HUES48 (cell line): ENCODE data around the gene TEKT1.

Experiments
- H3K27ac ChIP-seq: one replicate; pipeline ENCODE4 v1.7.0; 2013; ENCODE audit warnings: low read depth, low read length, inconsistent platforms
- H3K27me3 ChIP-seq: 2 replicates; pipeline ENCODE4 v1.6.1; 2013; ENCODE audit warnings: mild to moderate bottlenecking, low read length; ENCODE audit not compliant: control insufficient read depth, insufficient read depth
- H3K36me3 ChIP-seq: 2 replicates; pipeline ENCODE4 v1.6.1; 2013; ENCODE audit warnings: low read length; ENCODE audit not compliant: control insufficient read depth, insufficient read depth
- H3K4me1 ChIP-seq: 2 replicates; pipeline ENCODE4 v1.6.1; 2013; ENCODE audit warnings: mild to moderate bottlenecking, low read length; ENCODE audit not compliant: control insufficient read depth, insufficient read depth
- H3K4me3 ChIP-seq: 2 replicates; pipeline ENCODE4 v1.5.1; 2013; ENCODE audit warnings: mild to moderate bottlenecking, low read depth, low read length
- H3K9ac ChIP-seq: 2 replicates; pipeline ENCODE4 v1.6.1; 2013; ENCODE audit warnings: mild to moderate bottlenecking, low read depth, low read length, moderate library complexity
- H3K9me3 ChIP-seq: 2 replicates; pipeline ENCODE4 v1.6.1; 2013; ENCODE audit warnings: low read length; ENCODE audit not compliant: control insufficient read depth, insufficient read depth

The TEKT1 gene

DNA sequence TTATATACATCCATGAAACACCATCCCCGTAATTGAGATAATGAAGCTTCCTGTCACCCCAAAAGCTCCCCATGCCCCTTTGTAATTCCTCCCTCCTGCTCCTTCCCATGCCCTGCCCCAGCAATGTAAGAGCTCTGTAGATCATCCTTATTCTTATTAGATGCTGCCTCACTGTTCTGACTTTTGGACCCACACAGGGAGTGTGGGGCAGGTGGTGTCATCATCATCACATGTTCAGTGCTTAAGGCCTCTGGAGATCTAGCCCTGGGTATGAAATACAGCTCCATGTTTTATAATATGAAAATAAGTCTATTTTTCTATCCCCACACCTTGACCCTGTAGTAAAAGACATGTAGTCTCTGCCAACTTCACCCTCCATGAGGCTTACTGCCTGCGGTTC is 73.8 kb downstream of the TEKT1 start:
- no peaks in the 10 kb centered on the region for H3K9me3 ChIP-seq
- no peak overlapping the region for H3K9ac ChIP-seq
- no peak overlapping the region for H3K4me3 ChIP-seq
- peaks cover 9% of the 10 kb centered on the region for H3K4me1 ChIP-seq
- no peak overlapping the region for H3K27ac ChIP-seq
- H3K36me3 ChIP-seq = no peaks in the 10 kb centered on the region
- no peaks in the 10 kb centered on the region for H3K27me3 ChIP-seq

DNA sequence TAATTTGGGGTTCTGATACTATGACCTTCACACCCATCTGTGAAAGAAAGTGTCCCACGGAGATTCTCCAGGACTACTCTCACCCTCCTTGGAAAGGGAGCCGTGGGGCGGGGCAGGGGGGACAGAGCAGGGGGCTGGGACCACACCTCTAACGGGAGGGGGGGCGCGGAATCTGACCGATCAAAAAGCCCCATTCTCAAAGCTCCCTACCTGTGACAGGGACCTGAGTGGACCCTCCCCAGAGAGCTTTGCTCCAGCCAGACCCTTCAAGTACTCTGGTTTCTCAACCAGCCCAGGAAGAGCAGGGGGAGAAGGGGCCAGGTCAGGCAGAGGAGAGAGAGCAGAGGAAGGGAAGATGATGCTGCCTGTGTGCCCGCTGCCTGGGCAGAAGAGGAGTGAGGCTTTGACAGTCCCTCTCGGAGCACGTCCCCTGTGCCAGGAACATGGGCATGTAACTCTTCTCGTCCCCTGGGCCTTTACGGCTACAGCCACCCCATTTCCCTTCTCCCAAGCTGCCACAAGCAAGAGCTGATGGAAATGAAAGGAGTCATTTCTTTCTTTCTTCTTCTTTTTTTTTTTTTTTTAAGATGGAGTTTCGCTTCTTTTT is 75.0 kb downstream of the TEKT1 start:
- H3K27me3 ChIP-seq = no peaks in the 10 kb centered on the region
- H3K9ac ChIP-seq = no peak overlapping the region
- H3K27ac ChIP-seq = no peak overlapping the region
- H3K36me3 ChIP-seq = no peaks in the 10 kb centered on the region
- H3K4me3 ChIP-seq = no peak overlapping the region
- H3K9me3 ChIP-seq = no peaks in the 10 kb centered on the region
- peaks cover 15% of the 10 kb centered on the region for H3K4me1 ChIP-seq

DNA sequence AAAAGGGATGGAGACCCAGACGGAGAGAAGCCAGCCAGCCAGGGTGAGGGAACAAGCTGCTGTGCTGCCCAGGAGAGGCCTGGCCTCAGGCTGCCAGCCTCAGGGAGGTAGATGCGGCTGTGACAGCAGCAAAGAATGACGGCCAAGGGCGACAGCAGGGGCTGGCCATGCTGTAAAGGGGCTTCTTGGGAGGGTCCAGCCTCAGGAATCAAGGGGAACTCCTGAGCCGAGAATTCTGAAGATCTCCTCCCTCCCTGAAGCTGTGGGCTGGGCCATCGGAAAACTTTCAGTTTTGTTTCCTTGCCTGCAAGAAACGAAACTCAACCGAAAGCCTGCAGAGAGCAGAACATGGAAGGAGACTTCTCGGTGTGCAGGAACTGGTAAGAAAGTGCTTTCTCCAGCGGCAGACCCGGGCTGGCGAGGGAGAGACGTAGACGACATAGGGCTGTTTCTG is 75.8 kb downstream of the TEKT1 start, which contains the start of gene XAF1:
XAF1 (plus strand) TSS at position 316 of the 454 bp plus-strand sequence; CDS start at position 349, 33 bp downstream.
- H3K9ac ChIP-seq = no peak within 1 kb of the TSS
- no peak within 1 kb of the TSS for H3K27ac ChIP-seq

DNA sequence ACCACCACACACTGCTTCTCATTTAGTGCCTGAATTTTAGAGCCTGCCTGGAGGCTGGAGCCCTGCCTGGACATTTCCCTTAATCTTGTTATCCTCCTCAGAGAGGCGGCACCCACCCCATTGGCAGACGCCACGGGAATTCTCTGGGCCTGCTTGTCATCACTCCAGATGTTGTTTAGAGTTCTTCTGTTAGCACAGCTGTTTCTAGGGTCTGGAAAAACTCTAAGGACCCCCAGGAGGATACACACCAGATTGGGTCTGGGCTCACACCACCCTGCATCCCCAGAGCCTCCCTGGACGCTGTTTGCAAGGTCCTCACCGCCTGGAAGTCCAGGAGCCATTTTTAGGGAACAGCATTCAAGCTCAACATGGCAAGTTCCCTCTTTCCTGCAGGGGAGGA is 76.2 kb downstream of the TEKT1 start:
- Histone ChIP-seq H3K9ac (no peak overlapping the region), H3K4me1 (peaks cover 15% of the 10 kb centered on the region), H3K27me3 (no peaks in the 10 kb centered on the region), H3K36me3 (no peaks in the 10 kb centered on the region), H3K27ac (no peak overlapping the region), H3K4me3 (no peak overlapping the region), H3K9me3 (no peaks in the 10 kb centered on the region)

More for the DNA sequence above, 75.8 kb downstream of the TEKT1 start, which contains the start of gene XAF1:
- Histone ChIP-seq H3K36me3 (no peaks in the 10 kb centered on the region), H3K4me3 (no peak within 1 kb of the TSS), H3K27me3 (no peaks in the 10 kb centered on the region), H3K4me1 (peaks cover 15% of the 10 kb centered on the region), H3K9me3 (no peaks in the 10 kb centered on the region)

DNA sequence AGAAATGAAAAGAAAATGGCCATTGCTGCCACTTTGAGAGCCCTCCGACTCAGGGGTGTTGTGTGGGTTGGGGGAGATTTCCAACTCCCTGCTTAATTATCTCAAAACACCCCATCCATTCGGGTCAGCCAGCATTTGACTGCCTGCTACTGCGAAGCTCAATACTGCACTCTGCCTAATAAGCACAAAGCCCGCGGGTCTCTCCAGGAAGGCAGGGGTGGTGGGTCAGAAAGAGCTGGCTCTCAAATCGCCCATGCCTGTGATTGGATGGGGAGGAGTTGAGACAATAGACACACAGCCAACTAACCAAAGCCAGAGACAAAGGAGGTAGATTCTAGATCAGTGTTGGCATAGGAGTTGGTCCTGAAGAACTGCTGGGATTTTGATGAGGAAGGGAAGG is 78.0 kb downstream of the TEKT1 start:
- no peak overlapping the region for H3K27ac ChIP-seq

DNA sequence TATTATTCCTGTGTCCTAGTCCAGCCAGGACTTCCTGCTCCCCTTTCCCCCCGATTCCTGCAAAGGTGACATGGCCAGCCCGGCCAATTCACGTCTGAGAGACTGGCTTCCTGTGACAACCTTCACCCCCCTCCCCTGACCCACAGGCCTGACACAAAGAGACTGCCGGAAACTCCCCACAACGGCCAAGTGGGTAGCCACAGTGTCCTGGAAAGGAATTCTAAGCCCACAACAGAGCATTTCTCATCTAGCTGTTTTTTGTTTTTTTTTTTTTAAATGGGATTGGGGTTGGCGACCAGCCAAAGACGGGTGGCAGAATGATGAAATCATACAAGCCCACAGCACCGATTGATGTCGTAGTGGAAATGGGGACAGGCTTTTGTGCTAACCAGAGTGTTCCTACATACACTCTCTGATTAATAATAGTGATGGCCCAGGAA is 78.5 kb downstream of the TEKT1 start:
- Histone ChIP-seq H3K36me3 (no peaks in the 10 kb centered on the region), H3K4me1 (peaks cover 9% of the 10 kb centered on the region), H3K4me3 (no peak overlapping the region), H3K9me3 (no peaks in the 10 kb centered on the region), H3K27me3 (no peaks in the 10 kb centered on the region), H3K9ac (no peak overlapping the region), H3K27ac (no peak overlapping the region)

More for the DNA sequence above, 78.0 kb downstream of the TEKT1 start:
- Histone ChIP-seq H3K9me3 (no peaks in the 10 kb centered on the region), H3K4me1 (peaks cover 9% of the 10 kb centered on the region), H3K9ac (no peak overlapping the region), H3K4me3 (no peak overlapping the region), H3K36me3 (no peaks in the 10 kb centered on the region), H3K27me3 (no peaks in the 10 kb centered on the region)

DNA sequence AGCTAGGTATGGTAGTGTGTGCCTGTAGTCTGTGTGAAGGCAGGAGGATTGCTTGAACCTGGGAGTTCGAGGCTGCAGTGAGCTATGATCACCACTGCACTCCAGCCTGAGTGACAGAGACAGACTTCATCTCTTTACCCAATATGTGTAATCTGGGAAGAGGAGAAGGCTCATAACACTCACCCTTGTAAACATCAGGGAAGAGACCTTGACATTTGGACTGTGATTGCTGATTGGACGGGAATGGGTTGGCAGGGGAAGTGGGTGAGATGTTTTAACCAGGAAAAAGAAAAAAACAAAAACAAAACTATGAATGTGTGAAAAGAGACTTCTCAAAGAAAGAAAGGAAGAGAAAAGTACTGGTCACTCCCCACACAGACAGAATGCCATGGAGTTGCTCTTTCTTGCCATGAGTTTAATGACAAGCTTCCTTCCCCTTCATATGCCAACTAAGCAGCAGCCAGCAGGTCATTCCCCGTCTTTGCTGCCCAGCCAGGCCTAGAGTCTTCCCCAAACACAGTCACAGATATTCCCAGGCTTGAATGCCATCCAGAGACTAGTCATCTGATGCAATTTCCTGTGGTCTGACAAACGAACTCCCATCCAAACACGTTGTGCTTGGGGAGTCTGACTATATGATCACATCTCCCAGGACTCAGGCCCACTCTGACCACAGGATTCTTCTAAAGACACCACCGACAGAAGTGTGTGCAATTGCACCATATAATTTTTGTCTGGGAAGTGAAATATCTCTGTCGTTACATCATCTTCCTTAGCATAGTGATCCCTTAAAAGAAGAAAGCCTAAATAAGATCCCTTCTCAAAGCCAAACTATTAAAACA is 79.2 kb downstream of the TEKT1 start:
- Histone ChIP-seq H3K27ac (no peak overlapping the region), H3K4me1 (peaks cover 9% of the 10 kb centered on the region), H3K9ac (no peak overlapping the region), H3K9me3 (no peaks in the 10 kb centered on the region), H3K27me3 (no peaks in the 10 kb centered on the region), H3K36me3 (no peaks in the 10 kb centered on the region), H3K4me3 (no peak overlapping the region)

DNA sequence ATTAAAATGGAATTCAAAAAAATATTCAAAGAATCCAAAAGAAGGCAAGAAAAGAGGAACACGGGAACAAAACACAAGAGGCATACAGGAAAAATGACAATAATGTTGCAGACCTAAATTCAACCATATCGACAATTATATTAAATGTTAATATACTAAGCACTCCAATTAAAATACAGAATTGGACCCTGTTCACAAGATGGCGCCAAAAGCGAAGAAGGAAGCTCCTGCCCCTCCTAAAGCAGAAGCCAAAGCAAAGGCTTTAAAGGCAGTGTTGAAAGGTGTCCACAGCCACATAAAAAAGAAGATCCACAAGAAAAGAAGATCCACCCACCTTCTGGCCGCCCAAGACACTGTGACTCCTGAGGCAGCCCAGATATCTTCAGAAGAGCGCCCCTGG is 82.0 kb downstream of the TEKT1 start:
- no peaks in the 10 kb centered on the region for H3K36me3 ChIP-seq
- no peaks in the 10 kb centered on the region for H3K27me3 ChIP-seq
- no peak overlapping the region for H3K9ac ChIP-seq
- no peak overlapping the region for H3K27ac ChIP-seq
- H3K4me1 ChIP-seq = peaks cover 9% of the 10 kb centered on the region
- no peaks in the 10 kb centered on the region for H3K9me3 ChIP-seq
- H3K4me3 ChIP-seq = no peak overlapping the region

DNA sequence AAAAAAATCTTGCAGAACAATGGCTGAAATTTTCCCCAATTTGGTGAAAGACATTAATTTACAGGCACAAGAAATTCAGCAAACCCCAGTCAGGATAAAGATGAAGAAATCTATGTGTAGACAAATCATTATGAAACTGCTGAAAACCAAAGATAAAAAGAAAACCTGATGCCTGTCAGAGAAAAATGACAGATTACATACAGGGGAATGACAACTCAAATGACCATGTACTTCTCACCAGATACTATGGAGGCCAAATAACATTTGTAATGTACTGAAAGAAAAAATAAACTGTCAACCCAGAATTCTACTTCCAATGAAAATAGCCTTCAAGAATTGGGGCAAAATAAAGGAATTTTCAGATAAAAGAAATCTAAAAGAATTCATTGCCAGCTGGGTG is 82.9 kb downstream of the TEKT1 start:
- no peaks in the 10 kb centered on the region for H3K9me3 ChIP-seq
- H3K27me3 ChIP-seq = no peaks in the 10 kb centered on the region
- no peak overlapping the region for H3K9ac ChIP-seq
- H3K27ac ChIP-seq = no peak overlapping the region
- peaks cover 9% of the 10 kb centered on the region for H3K4me1 ChIP-seq
- no peak overlapping the region for H3K4me3 ChIP-seq
- no peaks in the 10 kb centered on the region for H3K36me3 ChIP-seq
